WTC11 (cell line): ENCODE results near the gene CDK12. TPM values are rescaled to one million over a fixed set of nuclear protein-coding genes. Genes with fewer than 3 reads are reported as not detected.

ENCODE experiments used
- ELF4 ChIP-seq: sonication (generic); formaldehyde crosslinking; IDR thresholded peaks from 2 replicates; pipeline ENCODE4 v1.8.1; 2022; ENCODE audit warnings: low read depth, mild to moderate bottlenecking, moderate library complexity, missing genetic modification reagents
- EMX1 ChIP-seq: fragments of 250-450 bp; sonication (Bioruptor Pico); IDR thresholded peaks from 2 replicates; pipeline ENCODE4 v1.8.0; 2021; ENCODE audit warnings: mild to moderate bottlenecking
- FOXP1 ChIP-seq: sonication (generic); formaldehyde crosslinking; IDR thresholded peaks from 2 replicates; pipeline ENCODE4 v1.8.0; 2022; ENCODE audit warnings: missing genetic modification reagents, mild to moderate bottlenecking, moderate library complexity, borderline replicate concordance
- HMGXB4 ChIP-seq: sonication (generic); formaldehyde crosslinking; IDR thresholded peaks from 2 replicates; pipeline ENCODE4 v1.8.1; 2023; ENCODE audit warnings: mild to moderate bottlenecking, moderate library complexity, missing genetic modification reagents
- JUN ChIP-seq: sonication (generic); formaldehyde crosslinking; IDR thresholded peaks from 2 replicates; pipeline ENCODE4 v1.8.0; 2023; ENCODE audit warnings: mild to moderate bottlenecking, missing genetic modification reagents
- KAT7 ChIP-seq: sonication (generic); formaldehyde crosslinking; IDR thresholded peaks from 2 replicates; pipeline ENCODE4 v1.8.1; 2023; ENCODE audit warnings: missing genetic modification reagents, mild to moderate bottlenecking, borderline replicate concordance
- NFE2L1 ChIP-seq: sonication (generic); formaldehyde crosslinking; IDR thresholded peaks from 2 replicates; pipeline ENCODE4 v1.8.1; 2023; ENCODE audit warnings: missing genetic modification reagents
- PREB ChIP-seq: sonication (generic); formaldehyde crosslinking; IDR thresholded peaks from 2 replicates; pipeline ENCODE4 v1.8.1; 2022; ENCODE audit warnings: mild to moderate bottlenecking, missing genetic modification reagents, moderate library complexity, borderline replicate concordance
- SMAD3 ChIP-seq: sonication (generic); formaldehyde crosslinking; IDR thresholded peaks from 2 replicates; pipeline ENCODE4 v1.8.0; 2022; ENCODE audit warnings: missing genetic modification reagents, mild to moderate bottlenecking, borderline replicate concordance
- TCF7 ChIP-seq: sonication (generic); formaldehyde crosslinking; IDR thresholded peaks from 2 replicates; pipeline ENCODE4 v1.8.0; 2022; ENCODE audit warnings: mild to moderate bottlenecking, low read depth, missing genetic modification reagents, moderate library complexity
- TEAD1 ChIP-seq: sonication (generic); formaldehyde crosslinking; IDR thresholded peaks from 2 replicates; pipeline ENCODE4 v1.8.0; 2022; ENCODE audit warnings: mild to moderate bottlenecking, missing genetic modification reagents
- ZNF121 ChIP-seq: sonication (generic); formaldehyde crosslinking; IDR thresholded peaks from 2 replicates; pipeline ENCODE4 v1.8.0; 2023; ENCODE audit warnings: missing genetic modification reagents
- ZNF281 ChIP-seq: sonication (generic); formaldehyde crosslinking; IDR thresholded peaks from 2 replicates; pipeline ENCODE4 v1.8.0; 2023; ENCODE audit warnings: mild to moderate bottlenecking, missing genetic modification reagents
- total RNA-seq: library from RNA; stranded (reverse); gene quantifications from 3 replicates; pipeline ENCODE4 v1.2.3, GENCODE V29; 2021
- TF ChIP-seq, protein P1 (sequence below): sonication (generic); formaldehyde crosslinking; IDR thresholded peaks from 2 replicates; pipeline ENCODE4 v1.8.1; 2023; ENCODE audit warnings: mild to moderate bottlenecking, missing genetic modification reagents
- TF ChIP-seq, protein P2 (sequence below): sonication (generic); formaldehyde crosslinking; IDR thresholded peaks from 2 replicates; pipeline ENCODE4 v1.8.1; 2023; ENCODE audit warnings: mild to moderate bottlenecking, missing genetic modification reagents, borderline replicate concordance
- TF ChIP-seq, protein P3 (sequence below): sonication (generic); formaldehyde crosslinking; IDR thresholded peaks from 2 replicates; pipeline ENCODE4 v1.8.0; 2022; ENCODE audit warnings: mild to moderate bottlenecking, missing genetic modification reagents

CDK12 gene
- total RNA-seq, 1 experiment from 2014 or later, result 58.4 TPM

DNA sequence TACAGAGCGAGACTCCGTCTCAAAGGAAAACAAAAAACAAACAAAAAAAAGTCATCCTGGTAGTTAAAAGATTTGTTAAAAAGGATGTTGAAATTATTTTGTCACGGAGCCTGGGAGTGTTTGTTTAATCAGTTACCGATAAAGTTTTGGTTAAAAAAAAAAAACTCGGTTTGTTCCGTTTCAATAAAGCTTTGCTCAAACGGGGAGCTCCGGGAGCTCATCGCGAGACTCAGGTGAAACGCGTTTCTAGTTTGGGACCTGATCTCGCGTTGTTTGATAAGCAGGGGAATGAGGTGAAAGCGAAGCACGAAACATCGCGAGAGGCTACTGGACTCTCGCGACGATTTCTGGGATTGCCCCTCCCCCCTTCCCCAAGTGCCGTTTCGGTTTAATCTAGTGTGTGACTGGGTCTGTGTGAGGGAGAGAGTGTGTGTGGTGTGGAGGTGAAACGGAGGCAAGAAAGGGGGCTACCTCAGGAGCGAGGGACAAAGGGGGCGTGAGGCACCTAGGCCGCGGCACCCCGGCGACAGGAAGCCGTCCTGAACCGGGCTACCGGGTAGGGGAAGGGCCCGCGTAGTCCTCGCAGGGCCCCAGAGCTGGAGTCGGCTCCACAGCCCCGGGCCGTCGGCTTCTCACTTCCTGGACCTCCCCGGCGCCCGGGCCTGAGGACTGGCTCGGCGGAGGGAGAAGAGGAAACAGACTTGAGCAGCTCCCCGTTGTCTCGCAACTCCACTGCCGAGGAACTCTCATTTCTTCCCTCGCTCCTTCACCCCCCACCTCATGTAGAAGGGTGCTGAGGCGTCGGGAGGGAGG is at the start of gene CDK12 (continued):
- TF ChIP-seq PREB (CRISPR knock-in tag) (0 out of 2 replicates have a peak, but pooled peaks have one; percentile 29), ZNF281 (CRISPR knock-in tag) (peak; percentile 94), KAT7 (0 out of 2 replicates have a peak, but pooled peaks have one; percentile 37), SMAD3 (no peak), EMX1 (no peak), TCF7 (CRISPR knock-in tag) (0 out of 2 replicates have a peak, but pooled peaks have one; percentile 43), ELF4 (CRISPR knock-in tag) (no peak), FOXP1 (CRISPR knock-in tag) (peak; percentile 77; the same call in 1 of the 2 replicates), TEAD1 (CRISPR knock-in tag) (peak; percentile 23), HMGXB4 (no peak), ZNF121 (no peak), JUN (CRISPR knock-in tag) (0 out of 2 replicates have a peak, but pooled peaks have one; percentile 33), NFE2L1 (CRISPR knock-in tag) (peak; percentile 79; the same call in 1 of the 2 replicates)
- TF ChIP-seq, protein P1, sequence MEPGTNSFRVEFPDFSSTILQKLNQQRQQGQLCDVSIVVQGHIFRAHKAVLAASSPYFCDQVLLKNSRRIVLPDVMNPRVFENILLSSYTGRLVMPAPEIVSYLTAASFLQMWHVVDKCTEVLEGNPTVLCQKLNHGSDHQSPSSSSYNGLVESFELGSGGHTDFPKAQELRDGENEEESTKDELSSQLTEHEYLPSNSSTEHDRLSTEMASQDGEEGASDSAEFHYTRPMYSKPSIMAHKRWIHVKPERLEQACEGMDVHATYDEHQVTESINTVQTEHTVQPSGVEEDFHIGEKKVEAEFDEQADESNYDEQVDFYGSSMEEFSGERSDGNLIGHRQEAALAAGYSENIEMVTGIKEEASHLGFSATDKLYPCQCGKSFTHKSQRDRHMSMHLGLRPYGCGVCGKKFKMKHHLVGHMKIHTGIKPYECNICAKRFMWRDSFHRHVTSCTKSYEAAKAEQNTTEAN, result 0 out of 2 replicates have a peak, but pooled peaks have one; percentile 51
- TF ChIP-seq, protein P2, sequence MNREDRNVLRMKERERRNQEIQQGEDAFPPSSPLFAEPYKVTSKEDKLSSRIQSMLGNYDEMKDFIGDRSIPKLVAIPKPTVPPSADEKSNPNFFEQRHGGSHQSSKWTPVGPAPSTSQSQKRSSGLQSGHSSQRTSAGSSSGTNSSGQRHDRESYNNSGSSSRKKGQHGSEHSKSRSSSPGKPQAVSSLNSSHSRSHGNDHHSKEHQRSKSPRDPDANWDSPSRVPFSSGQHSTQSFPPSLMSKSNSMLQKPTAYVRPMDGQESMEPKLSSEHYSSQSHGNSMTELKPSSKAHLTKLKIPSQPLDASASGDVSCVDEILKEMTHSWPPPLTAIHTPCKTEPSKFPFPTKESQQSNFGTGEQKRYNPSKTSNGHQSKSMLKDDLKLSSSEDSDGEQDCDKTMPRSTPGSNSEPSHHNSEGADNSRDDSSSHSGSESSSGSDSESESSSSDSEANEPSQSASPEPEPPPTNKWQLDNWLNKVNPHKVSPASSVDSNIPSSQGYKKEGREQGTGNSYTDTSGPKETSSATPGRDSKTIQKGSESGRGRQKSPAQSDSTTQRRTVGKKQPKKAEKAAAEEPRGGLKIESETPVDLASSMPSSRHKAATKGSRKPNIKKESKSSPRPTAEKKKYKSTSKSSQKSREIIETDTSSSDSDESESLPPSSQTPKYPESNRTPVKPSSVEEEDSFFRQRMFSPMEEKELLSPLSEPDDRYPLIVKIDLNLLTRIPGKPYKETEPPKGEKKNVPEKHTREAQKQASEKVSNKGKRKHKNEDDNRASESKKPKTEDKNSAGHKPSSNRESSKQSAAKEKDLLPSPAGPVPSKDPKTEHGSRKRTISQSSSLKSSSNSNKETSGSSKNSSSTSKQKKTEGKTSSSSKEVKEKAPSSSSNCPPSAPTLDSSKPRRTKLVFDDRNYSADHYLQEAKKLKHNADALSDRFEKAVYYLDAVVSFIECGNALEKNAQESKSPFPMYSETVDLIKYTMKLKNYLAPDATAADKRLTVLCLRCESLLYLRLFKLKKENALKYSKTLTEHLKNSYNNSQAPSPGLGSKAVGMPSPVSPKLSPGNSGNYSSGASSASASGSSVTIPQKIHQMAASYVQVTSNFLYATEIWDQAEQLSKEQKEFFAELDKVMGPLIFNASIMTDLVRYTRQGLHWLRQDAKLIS (CRISPR knock-in tag), result no peak
- TF ChIP-seq, protein P3, sequence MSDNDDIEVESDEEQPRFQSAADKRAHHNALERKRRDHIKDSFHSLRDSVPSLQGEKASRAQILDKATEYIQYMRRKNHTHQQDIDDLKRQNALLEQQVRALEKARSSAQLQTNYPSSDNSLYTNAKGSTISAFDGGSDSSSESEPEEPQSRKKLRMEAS (CRISPR knock-in tag), result 0 out of 2 replicates have a peak, but pooled peaks have one; percentile 42
- TF ChIP-seq, all 79 proteins: peak for 17
